ENCODE measurements around the gene KCNJ1. TPM values are rescaled to one million over a fixed set of nuclear protein-coding genes. Genes with fewer than 3 reads are reported as not detected.
A peak's percentile ranks its signal among the peaks of the same experiment; 100 is the strongest.

The KCNJ1 gene
- total and polyA plus RNA-seq, 2 experiments from 2014 or later: 0.16 TPM; not detected in 1

DNA sequence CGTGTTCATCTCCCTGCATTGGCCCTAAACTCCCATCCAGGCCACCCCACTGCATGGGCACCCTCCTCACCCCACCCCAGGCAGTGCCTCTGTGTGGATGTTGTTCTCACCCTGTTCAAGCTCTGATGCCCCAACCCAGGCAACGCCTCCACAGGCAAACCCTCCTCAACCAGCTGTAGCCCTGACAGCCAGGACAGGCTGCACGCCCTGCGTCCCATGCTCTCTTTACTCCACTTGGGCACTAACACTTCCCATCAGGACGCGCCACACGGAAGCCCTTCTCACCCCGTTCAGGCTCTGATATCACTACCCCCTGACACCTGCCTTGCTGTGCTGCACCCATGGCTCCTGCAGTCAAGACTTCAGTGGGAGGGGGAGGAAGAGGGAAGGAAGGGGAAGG is 47.9 kb downstream of the KCNJ1 start:
- Mint-ChIP-seq H3K4me3 (no peak overlapping the region), H3K4me1 (peaks cover 40% of the 10 kb centered on the region), H3K27me3 (ENCODE audit: insufficient read depth, low read depth, poor library complexity) (peaks cover 4% of the 10 kb centered on the region), H3K27ac (no peak overlapping the region), H3K36me3 (ENCODE audit: low read depth) (no peaks in the 10 kb centered on the region), H3K9me3 (no peaks in the 10 kb centered on the region)
- DNase-seq (ENCODE audit: low spot score) (no peak), ATAC-seq (no peak)
- Histone ChIP-seq H2AFZ (peak overlapping the region; percentile 63), H3K9me2 (ENCODE audit: insufficient read depth) (no peaks in the 10 kb centered on the region), H3F3A (replicated peaks; ENCODE audit: low read depth) (no peaks in the 10 kb centered on the region), H3K27me3 (ENCODE audit: insufficient read depth) (peaks cover 15% of the 10 kb centered on the region), H3K4me2 (no peak overlapping the region), H4K20me1 (replicated peaks; ENCODE audit: insufficient read depth) (no peaks in the 10 kb centered on the region), H3K4me3 (no peak overlapping the region), H3K79me2 (replicated peaks; ENCODE audit: insufficient read depth) (no peaks in the 10 kb centered on the region), H3K36me3 (ENCODE audit: insufficient read depth) (no peaks in the 10 kb centered on the region), H3K27ac (ENCODE audit: low read depth) (no peak overlapping the region), H3K4me1 (ENCODE audit: insufficient read depth) (peaks cover 18% of the 10 kb centered on the region; the same call in 1 of the 2 replicates)
- TF ChIP-seq, protein P1, sequence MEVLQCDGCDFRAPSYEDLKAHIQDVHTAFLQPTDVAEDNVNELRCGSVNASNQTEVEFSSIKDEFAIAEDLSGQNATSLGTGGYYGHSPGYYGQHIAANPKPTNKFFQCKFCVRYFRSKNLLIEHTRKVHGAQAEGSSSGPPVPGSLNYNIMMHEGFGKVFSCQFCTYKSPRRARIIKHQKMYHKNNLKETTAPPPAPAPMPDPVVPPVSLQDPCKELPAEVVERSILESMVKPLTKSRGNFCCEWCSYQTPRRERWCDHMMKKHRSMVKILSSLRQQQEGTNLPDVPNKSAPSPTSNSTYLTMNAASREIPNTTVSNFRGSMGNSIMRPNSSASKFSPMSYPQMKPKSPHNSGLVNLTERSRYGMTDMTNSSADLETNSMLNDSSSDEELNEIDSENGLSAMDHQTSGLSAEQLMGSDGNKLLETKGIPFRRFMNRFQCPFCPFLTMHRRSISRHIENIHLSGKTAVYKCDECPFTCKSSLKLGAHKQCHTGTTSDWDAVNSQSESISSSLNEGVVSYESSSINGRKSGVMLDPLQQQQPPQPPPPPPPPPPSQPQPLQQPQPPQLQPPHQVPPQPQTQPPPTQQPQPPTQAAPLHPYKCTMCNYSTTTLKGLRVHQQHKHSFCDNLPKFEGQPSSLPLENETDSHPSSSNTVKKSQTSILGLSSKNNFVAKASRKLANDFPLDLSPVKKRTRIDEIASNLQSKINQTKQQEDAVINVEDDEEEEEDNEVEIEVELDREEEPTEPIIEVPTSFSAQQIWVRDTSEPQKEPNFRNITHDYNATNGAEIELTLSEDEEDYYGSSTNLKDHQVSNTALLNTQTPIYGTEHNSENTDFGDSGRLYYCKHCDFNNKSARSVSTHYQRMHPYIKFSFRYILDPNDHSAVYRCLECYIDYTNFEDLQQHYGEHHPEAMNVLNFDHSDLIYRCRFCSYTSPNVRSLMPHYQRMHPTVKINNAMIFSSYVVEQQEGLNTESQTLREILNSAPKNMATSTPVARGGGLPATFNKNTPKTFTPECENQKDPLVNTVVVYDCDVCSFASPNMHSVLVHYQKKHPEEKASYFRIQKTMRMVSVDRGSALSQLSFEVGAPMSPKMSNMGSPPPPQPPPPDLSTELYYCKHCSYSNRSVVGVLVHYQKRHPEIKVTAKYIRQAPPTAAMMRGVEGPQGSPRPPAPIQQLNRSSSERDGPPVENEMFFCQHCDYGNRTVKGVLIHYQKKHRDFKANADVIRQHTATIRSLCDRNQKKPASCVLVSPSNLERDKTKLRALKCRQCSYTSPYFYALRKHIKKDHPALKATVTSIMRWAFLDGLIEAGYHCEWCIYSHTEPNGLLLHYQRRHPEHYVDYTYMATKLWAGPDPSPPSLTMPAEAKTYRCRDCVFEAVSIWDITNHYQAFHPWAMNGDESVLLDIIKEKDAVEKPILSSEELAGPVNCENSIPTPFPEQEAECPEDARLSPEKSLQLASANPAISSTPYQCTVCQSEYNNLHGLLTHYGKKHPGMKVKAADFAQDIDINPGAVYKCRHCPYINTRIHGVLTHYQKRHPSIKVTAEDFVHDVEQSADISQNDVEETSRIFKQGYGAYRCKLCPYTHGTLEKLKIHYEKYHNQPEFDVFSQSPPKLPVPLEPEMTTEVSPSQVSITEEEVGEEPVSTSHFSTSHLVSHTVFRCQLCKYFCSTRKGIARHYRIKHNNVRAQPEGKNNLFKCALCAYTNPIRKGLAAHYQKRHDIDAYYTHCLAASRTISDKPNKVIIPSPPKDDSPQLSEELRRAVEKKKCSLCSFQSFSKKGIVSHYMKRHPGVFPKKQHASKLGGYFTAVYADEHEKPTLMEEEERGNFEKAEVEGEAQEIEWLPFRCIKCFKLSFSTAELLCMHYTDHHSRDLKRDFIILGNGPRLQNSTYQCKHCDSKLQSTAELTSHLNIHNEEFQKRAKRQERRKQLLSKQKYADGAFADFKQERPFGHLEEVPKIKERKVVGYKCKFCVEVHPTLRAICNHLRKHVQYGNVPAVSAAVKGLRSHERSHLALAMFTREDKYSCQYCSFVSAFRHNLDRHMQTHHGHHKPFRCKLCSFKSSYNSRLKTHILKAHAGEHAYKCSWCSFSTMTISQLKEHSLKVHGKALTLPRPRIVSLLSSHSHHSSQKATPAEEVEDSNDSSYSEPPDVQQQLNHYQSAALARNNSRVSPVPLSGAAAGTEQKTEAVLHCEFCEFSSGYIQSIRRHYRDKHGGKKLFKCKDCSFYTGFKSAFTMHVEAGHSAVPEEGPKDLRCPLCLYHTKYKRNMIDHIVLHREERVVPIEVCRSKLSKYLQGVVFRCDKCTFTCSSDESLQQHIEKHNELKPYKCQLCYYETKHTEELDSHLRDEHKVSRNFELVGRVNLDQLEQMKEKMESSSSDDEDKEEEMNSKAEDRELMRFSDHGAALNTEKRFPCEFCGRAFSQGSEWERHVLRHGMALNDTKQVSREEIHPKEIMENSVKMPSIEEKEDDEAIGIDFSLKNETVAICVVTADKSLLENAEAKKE (CRISPR knock-in tag; IDR thresholded peaks at IDR 0.05): no peak
- no peak for TF ChIP-seq ZNF114 (CRISPR knock-in tag; IDR thresholded peaks at IDR 0.05)
- no peak for TF ChIP-seq STAT1 (IDR thresholded peaks at IDR 0.05; ENCODE audit: unreplicated experiment)
- TF ChIP-seq EZH2 (IDR thresholded peaks at IDR 0.05; ENCODE audit: low read depth, unreplicated experiment): no peak
- TF ChIP-seq CREB1 (CRISPR knock-in tag; IDR thresholded peaks at IDR 0.05; ENCODE audit: low read depth): no peak
- TF ChIP-seq NANOG (IDR thresholded peaks at IDR 0.05; ENCODE audit: borderline replicate concordance): no peak
- TF ChIP-seq POLR2AphosphoS5 (IDR thresholded peaks at IDR 0.05; ENCODE audit: low read depth): no peak
- TF ChIP-seq, protein P2, sequence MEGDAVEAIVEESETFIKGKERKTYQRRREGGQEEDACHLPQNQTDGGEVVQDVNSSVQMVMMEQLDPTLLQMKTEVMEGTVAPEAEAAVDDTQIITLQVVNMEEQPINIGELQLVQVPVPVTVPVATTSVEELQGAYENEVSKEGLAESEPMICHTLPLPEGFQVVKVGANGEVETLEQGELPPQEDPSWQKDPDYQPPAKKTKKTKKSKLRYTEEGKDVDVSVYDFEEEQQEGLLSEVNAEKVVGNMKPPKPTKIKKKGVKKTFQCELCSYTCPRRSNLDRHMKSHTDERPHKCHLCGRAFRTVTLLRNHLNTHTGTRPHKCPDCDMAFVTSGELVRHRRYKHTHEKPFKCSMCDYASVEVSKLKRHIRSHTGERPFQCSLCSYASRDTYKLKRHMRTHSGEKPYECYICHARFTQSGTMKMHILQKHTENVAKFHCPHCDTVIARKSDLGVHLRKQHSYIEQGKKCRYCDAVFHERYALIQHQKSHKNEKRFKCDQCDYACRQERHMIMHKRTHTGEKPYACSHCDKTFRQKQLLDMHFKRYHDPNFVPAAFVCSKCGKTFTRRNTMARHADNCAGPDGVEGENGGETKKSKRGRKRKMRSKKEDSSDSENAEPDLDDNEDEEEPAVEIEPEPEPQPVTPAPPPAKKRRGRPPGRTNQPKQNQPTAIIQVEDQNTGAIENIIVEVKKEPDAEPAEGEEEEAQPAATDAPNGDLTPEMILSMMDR (conservative IDR thresholded peaks at IDR 0.05; ENCODE audit: low read depth in 2 of 2): no peak

Data from GM23338 (cell line).